ENCODE results near the gene INPP5D.
"Not testable (repeated sequence)": the region's sequence is repeated elsewhere in the genome, so short reads cannot be mapped to it uniquely, and the experiment has no call there.

INPP5D gene

GRCh38 chr2:233032551-233033320 is 27.4 kb upstream of the INPP5D start, which contains the start of gene NEU2:
NEU2 (plus strand) TSS chr2:233032672; CDS start chr2:233032672, 0 bp downstream.
- no peak for DNase-seq (ENCODE audit: low read depth)

GRCh38 chr2:233033672-233034071 is 26.5 kb upstream of the INPP5D start:
- DNase-seq (ENCODE audit: low read depth) = no peak

- no peak for DNase-seq (ENCODE audit: low read depth)
Measured at GRCh38 chr2:233034091-233034882, 25.9 kb upstream of the INPP5D start.

- DNase-seq (ENCODE audit: low read depth) = no peak
Measured at GRCh38 chr2:233035426-233036161, 24.5 kb upstream of the INPP5D start.

- no peak for DNase-seq (ENCODE audit: low read depth)
Measured at GRCh38 chr2:233036162-233036838, 23.8 kb upstream of the INPP5D start.

- DNase-seq (ENCODE audit: low read depth) = peak; percentile 70
Measured at GRCh38 chr2:233037078-233037477, 23.1 kb upstream of the INPP5D start.

GRCh38 chr2:233039212-233039845 is 20.8 kb upstream of the INPP5D start:
- peak; percentile 40 for DNase-seq (ENCODE audit: low read depth)

- DNase-seq (ENCODE audit: low read depth) = no peak
Measured at GRCh38 chr2:233039846-233040530, 20.2 kb upstream of the INPP5D start.

GRCh38 chr2:233040571-233040970 is 19.6 kb upstream of the INPP5D start:
- no peak for DNase-seq (ENCODE audit: low read depth)

- no peak for DNase-seq (ENCODE audit: low read depth)
Measured at GRCh38 chr2:233041722-233042323, 18.3 kb upstream of the INPP5D start.

GRCh38 chr2:233042549-233042948 is 17.6 kb upstream of the INPP5D start:
- DNase-seq (ENCODE audit: low read depth) = no peak

- no peak for DNase-seq (ENCODE audit: low read depth)
Measured at GRCh38 chr2:233044974-233045605, 15.1 kb upstream of the INPP5D start.

- no peak for DNase-seq (ENCODE audit: low read depth)
Measured at GRCh38 chr2:233047206-233047605, 12.9 kb upstream of the INPP5D start.

GRCh38 chr2:233047667-233048066 is 12.5 kb upstream of the INPP5D start:
- DNase-seq (ENCODE audit: low read depth) = no peak

- DNase-seq (ENCODE audit: low read depth) = no peak
Measured at GRCh38 chr2:233048569-233049193, 11.5 kb upstream of the INPP5D start.

- no peak for DNase-seq (ENCODE audit: low read depth)
Measured at GRCh38 chr2:233049194-233049761, 10.9 kb upstream of the INPP5D start.

GRCh38 chr2:233051241-233052149 is 8.6 kb upstream of the INPP5D start:
- DNase-seq (ENCODE audit: low read depth) = peak; percentile 72

GRCh38 chr2:233052517-233052916 is 7.6 kb upstream of the INPP5D start:
- not testable (repeated sequence) for DNase-seq (ENCODE audit: low read depth)
